Ovary (tissue), 9 donors: ENCODE results near the gene PSMD1. TPM values are rescaled to one million over a fixed set of nuclear protein-coding genes. Genes with fewer than 3 reads are reported as not detected.

Experiments
- DNase-seq, 5 donors: peaks; one replicate each; pipeline ENCODE4 v3.0.0-alpha.2; 2019 to 2020
- H3K27ac ChIP-seq, 2 donors: fragments of 200-600 bp; one replicate each; pipeline versions ENCODE4 v1.5.1 to v1.8.0; 2019 to 2022
- H3K27me3 ChIP-seq: fragments of 200-600 bp; one replicate; pipeline ENCODE4 v1.8.0; 2022
- H3K36me3 ChIP-seq: fragments of 200-600 bp; sonication (generic); one replicate; pipeline ENCODE4 v1.5.1; 2019
- H3K4me1 ChIP-seq: one replicate; pipeline ENCODE4 v1.8.1; 2013; ENCODE audit warnings: mild to moderate bottlenecking, moderate library complexity; ENCODE audit not compliant: insufficient read depth
- H3K4me3 ChIP-seq: fragments of 200-600 bp; sonication (generic); one replicate; pipeline ENCODE4 v1.5.1; 2017
- H3K9me3 ChIP-seq, 2 donors: fragments of 200-600 bp in 1 of 2; sonication (generic) in 1 of 2; one replicate each; pipeline versions ENCODE4 v1.5.1 to v1.8.1; 2013 to 2019; ENCODE audit warnings: mild to moderate bottlenecking in 1 of 2, moderate library complexity in 1 of 2
- CTCF ChIP-seq, 3 donors: fragments of 450-650 bp in 2 of 3; fragments of 200-600 bp in 1 of 3; IDR thresholded peaks; one replicate each; pipeline versions ENCODE4 v1.5.1 to v1.8.0; 2016 to 2022; ENCODE audit warnings: antibody characterized with exemption in 3 of 3, mild to moderate bottlenecking in 1 of 3
- EP300 ChIP-seq: sonication (generic); formaldehyde crosslinking; IDR thresholded peaks from one replicate; pipeline ENCODE4 v1.6.1; 2017; ENCODE audit warnings: antibody characterized with exemption
- POLR2A ChIP-seq: fragments of 450-650 bp; IDR thresholded peaks from one replicate; pipeline ENCODE4 v1.6.1; 2017; ENCODE audit warnings: antibody characterized with exemption, mild to moderate bottlenecking, moderate library complexity
- WGBS, 3 donors: extraction: QIAGEN DNeasy Blood & Tissue Kit in 1 of 3; methylation state at CpG; one replicate each; pipeline versions ENCODE4 v1.1.5 to v1.1.7; 2013 to 2017; 5-methylcytosine and 5-hydroxymethylcytosine counted together
- intact Hi-C, 4 donors: fragments of 100-400 bp; cut with DNase I; formaldehyde crosslinking; loops; one replicate each; pipeline versions ENCODE4 v1.11.0 to v1.15.1; 2022 to 2023
- polyA plus RNA-seq, 2 donors: library from polyadenylated mRNA; stranded (reverse); fragments of 200-250 nt in 1 of 2; fragments of 350-450 nt in 1 of 2; fragmentation: Illumina TruSeq in 1 of 2; extraction: RNeasy Lipid Tissue Mini Kit (QIAGEN cat#74804) in 1 of 2; gene quantifications; one replicate each; pipeline ENCODE4 v1.2.3, GENCODE V29; 2013 to 2014
- total RNA-seq, 7 donors: library from RNA; depleted of rRNA in 2 of 7; stranded (reverse); fragments of >200 nt in 2 of 7; fragmentation: NEBNext Ultra II Directional in 3 of 7; extraction: Animal tissue kit (Norgen Biotek cat#: 25700) in 3 of 7; gene quantifications; one replicate each; pipeline versions ENCODE4 v1.1.0 to v1.2.4, GENCODE V29; 2016 to 2023
- donor health status: DM: no; HTN: no; CAD: no; lungs with moderate emphysema.
- donor health status: DM: no; HTN: no; CAD: no.
- donor health status: Bipolar disorder and iron deficiency.
- donor health status: DM: yes; HTN: yes; CAD: no.
- donor health status: DM: no; HTN: no; CAD: no.
- donor health status: DM: yes; HTN: yes; CAD: no.

PSMD1 gene
- total and polyA plus RNA-seq, 9 donors = 19.0 to 73.2 (median 57.8) TPM

GRCh38 chr2:231130336-231131056 lies 73.8 kb downstream of the PSMD1 start:
- Histone ChIP-seq H3K9me3 (no peaks in the 10 kb centered on the region), H3K27me3 (no peaks in the 10 kb centered on the region), H3K27ac (no peak overlapping the region), H3K4me1 (peaks cover 3% of the 10 kb centered on the region), H3K4me3 (no peak overlapping the region), H3K36me3 (no peaks in the 10 kb centered on the region)
- TF ChIP-seq CTCF (IDR thresholded peaks at IDR 0.05) = no peak
- TF ChIP-seq POLR2A = no peak
- no peak for TF ChIP-seq EP300
- DNase-seq = no peak
- intact Hi-C loops = no loop called here
- WGBS, 3 donors = 61 to 80% (median 71%) methylated on average over 6 of the region's 6 CpGs

- no peaks in the 10 kb centered on the region for H3K36me3 ChIP-seq
- no peak overlapping the region for H3K27ac ChIP-seq
- H3K27me3 ChIP-seq = no peaks in the 10 kb centered on the region
- H3K4me1 ChIP-seq = peaks cover 3% of the 10 kb centered on the region
- WGBS, 3 donors = 69 to 88% (median 76%) methylated on average over 1 of the region's 1 CpG
- no peak overlapping the region for H3K4me3 ChIP-seq
- TF ChIP-seq CTCF (IDR thresholded peaks at IDR 0.05) (no peak), POLR2A (no peak), EP300 (no peak)
- no peaks in the 10 kb centered on the region for H3K9me3 ChIP-seq
- intact Hi-C loops = no loop called here
- no peak for DNase-seq
Measured at GRCh38 chr2:231132129-231132528, 75.5 kb downstream of the PSMD1 start.

GRCh38 chr2:231133365-231134099 lies 76.9 kb downstream of the PSMD1 start:
- H3K27ac ChIP-seq = no peak overlapping the region
- no peak overlapping the region for H3K4me3 ChIP-seq
- WGBS, 3 donors = 59 to 82% (median 64%) methylated on average over 1 of the region's 1 CpG
- H3K9me3 ChIP-seq = no peaks in the 10 kb centered on the region
- H3K27me3 ChIP-seq = no peaks in the 10 kb centered on the region
- TF ChIP-seq CTCF (IDR thresholded peaks at IDR 0.05) = no peak
- TF ChIP-seq POLR2A = no peak
- TF ChIP-seq EP300 = no peak
- no peak for DNase-seq
- H3K36me3 ChIP-seq = no peaks in the 10 kb centered on the region
- intact Hi-C loops = no loop called here
- peaks cover under 1% of the 10 kb centered on the region for H3K4me1 ChIP-seq

- Histone ChIP-seq H3K27me3 (no peaks in the 10 kb centered on the region), H3K36me3 (no peaks in the 10 kb centered on the region), H3K27ac (no peak overlapping the region), H3K9me3 (no peaks in the 10 kb centered on the region), H3K4me3 (no peak overlapping the region), H3K4me1 (no peaks in the 10 kb centered on the region)
- no peak for DNase-seq
- WGBS, 3 donors = 96 to 100% (median 99%) methylated on average over 1 of the region's 1 CpG
- TF ChIP-seq EP300 (no peak), CTCF (IDR thresholded peaks at IDR 0.05) (no peak), POLR2A (no peak)
- intact Hi-C loops = no loop called here
Measured at GRCh38 chr2:231134910-231135655, 78.4 kb downstream of the PSMD1 start.
